ENCODE results near the gene FNBP1L.

Gene FNBP1L

DNA sequence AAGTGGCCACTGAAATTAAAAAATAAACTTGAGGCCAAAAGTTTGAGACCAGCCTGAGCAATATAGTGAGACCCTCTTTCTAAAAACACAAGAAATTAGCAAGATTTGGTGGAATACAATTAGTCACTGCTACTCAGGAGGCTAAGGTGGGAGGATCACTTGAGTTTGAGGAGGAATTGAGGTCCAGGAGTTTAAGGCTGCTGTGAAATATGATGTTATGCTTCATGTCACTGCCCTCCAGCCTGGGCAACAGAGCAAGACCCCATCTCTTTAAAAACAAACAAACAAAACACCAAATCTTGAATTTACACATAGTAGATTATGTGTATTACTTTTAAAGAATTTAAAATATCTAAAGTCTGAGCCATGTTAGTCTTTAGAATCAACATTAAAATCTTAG lies 6.3 kb upstream of the FNBP1L start:
- no peak overlapping the region for H3K4me2 ChIP-seq (ENCODE audit: low read length)
- H3K36me3 ChIP-seq (ENCODE audit: control insufficient read depth in 1 of 2, insufficient read depth in 2 of 2, low read length in 2 of 2) = no peaks in the 10 kb centered on the region
- H2BK5ac ChIP-seq (ENCODE audit: low read depth, low read length, poor library complexity) = no peak overlapping the region
- no peaks in the 10 kb centered on the region for H3K27me3 ChIP-seq (ENCODE audit: insufficient read depth, low read length)
- no peak overlapping the region for H4K8ac ChIP-seq (ENCODE audit: low read depth, low read length)
- no peaks in the 10 kb centered on the region for H3K79me2 ChIP-seq (ENCODE audit: control insufficient read depth, insufficient read depth, low read length, poor library complexity)
- no peaks in the 10 kb centered on the region for H3K9me3 ChIP-seq (ENCODE audit: insufficient read depth, low read depth, low read length)
- H3K27ac ChIP-seq (ENCODE audit: low read depth, low read length) = no peak overlapping the region
- no peak overlapping the region for H3K18ac ChIP-seq (ENCODE audit: low read length)
- H4K12ac ChIP-seq (ENCODE audit: low read depth, low read length) = no peak overlapping the region
- H3K4ac ChIP-seq (ENCODE audit: low read depth, low read length) = no peak overlapping the region
- H2BK12ac ChIP-seq (ENCODE audit: low read length) = no peak overlapping the region
- H3K14ac ChIP-seq (ENCODE audit: low read length) = no peak overlapping the region
- H4K91ac ChIP-seq (ENCODE audit: low read depth, low read length) = no peak overlapping the region
- no peaks in the 10 kb centered on the region for H3K4me1 ChIP-seq (ENCODE audit: control insufficient read depth in 1 of 2, insufficient read depth in 2 of 2, low read length in 2 of 2)
- H2AK5ac ChIP-seq (ENCODE audit: low read length) = no peak overlapping the region
- H3K79me1 ChIP-seq (ENCODE audit: low read length) = no peaks in the 10 kb centered on the region
- no peak overlapping the region for H3K23ac ChIP-seq (ENCODE audit: low read length)
- no peak overlapping the region for H3K4me3 ChIP-seq (ENCODE audit: low read depth, low read length)
- H2BK120ac ChIP-seq (ENCODE audit: insufficient read depth, low read length, poor library complexity) = no peak overlapping the region
- H2AFZ ChIP-seq (ENCODE audit: insufficient read depth, low read length, poor library complexity) = no peak overlapping the region
- no peak overlapping the region for H3K9ac ChIP-seq (ENCODE audit: low read length)
- DNase-seq = no peak

DNA sequence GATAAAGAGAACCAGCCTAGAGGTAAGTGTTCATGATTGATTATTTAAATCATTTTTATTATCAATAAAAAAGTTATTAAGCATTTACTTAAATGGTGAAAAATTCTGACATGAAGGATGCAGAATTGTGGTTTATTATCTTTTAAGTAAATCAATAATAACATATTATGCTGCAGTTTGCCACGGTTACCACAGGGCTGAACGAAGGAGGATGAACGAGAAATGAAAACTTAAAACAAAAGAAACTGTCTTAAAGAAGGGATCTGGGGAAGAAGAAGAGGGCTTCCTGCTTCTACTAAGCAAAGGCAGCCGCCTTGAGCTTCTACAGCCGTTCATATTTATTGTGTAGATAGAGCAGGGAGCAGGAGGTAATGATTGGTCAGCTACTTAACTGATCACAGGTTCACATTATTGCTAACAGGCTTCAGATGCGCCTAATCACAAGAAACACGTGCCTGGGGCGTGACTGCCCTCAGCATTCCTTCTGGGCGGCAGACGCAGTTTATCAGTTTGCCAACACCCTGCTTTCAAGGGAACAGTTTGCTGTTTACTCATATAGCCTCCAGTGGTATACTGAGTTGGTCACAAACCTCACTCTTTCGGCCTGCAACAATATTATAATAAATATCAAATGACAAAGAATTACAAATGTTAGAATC lies 5.8 kb upstream of the FNBP1L start:
- H3K27ac ChIP-seq (ENCODE audit: low read depth, low read length) = no peak overlapping the region
- H2BK12ac ChIP-seq (ENCODE audit: low read length) = no peak overlapping the region
- H3K36me3 ChIP-seq (ENCODE audit: control insufficient read depth in 1 of 2, insufficient read depth in 2 of 2, low read length in 2 of 2) = no peaks in the 10 kb centered on the region
- H3K9ac ChIP-seq (ENCODE audit: low read length) = no peak overlapping the region
- H3K79me2 ChIP-seq (ENCODE audit: control insufficient read depth, insufficient read depth, low read length, poor library complexity) = no peaks in the 10 kb centered on the region
- no peak overlapping the region for H2BK120ac ChIP-seq (ENCODE audit: insufficient read depth, low read length, poor library complexity)
- H2AK5ac ChIP-seq (ENCODE audit: low read length) = no peak overlapping the region
- no peak overlapping the region for H3K18ac ChIP-seq (ENCODE audit: low read length)
- no peak overlapping the region for H4K8ac ChIP-seq (ENCODE audit: low read depth, low read length)
- no CpG with 5 or more reads among the region's 11 CpGs for WGBS (ENCODE audit: extremely low coverage, insufficient coverage, insufficient read length)
- H3K4me2 ChIP-seq (ENCODE audit: low read length) = no peak overlapping the region
- no peak overlapping the region for H4K12ac ChIP-seq (ENCODE audit: low read depth, low read length)
- H3K4me1 ChIP-seq (ENCODE audit: control insufficient read depth in 1 of 2, insufficient read depth in 2 of 2, low read length in 2 of 2) = peaks cover 0 to 1% of the 10 kb centered on the region in 2 experiments
- no peak overlapping the region for H3K4ac ChIP-seq (ENCODE audit: low read depth, low read length)
- H3K79me1 ChIP-seq (ENCODE audit: low read length) = no peaks in the 10 kb centered on the region
- no peak overlapping the region for H3K4me3 ChIP-seq (ENCODE audit: low read depth, low read length)
- H3K23ac ChIP-seq (ENCODE audit: low read length) = no peak overlapping the region
- peak; percentile 86 for DNase-seq
- no peak overlapping the region for H3K14ac ChIP-seq (ENCODE audit: low read length)
- H2AFZ ChIP-seq (ENCODE audit: insufficient read depth, low read length, poor library complexity) = no peak overlapping the region
- no peak overlapping the region for H4K91ac ChIP-seq (ENCODE audit: low read depth, low read length)
- H3K27me3 ChIP-seq (ENCODE audit: insufficient read depth, low read length) = no peaks in the 10 kb centered on the region
- H3K9me3 ChIP-seq (ENCODE audit: insufficient read depth, low read depth, low read length) = no peaks in the 10 kb centered on the region
- no peak overlapping the region for H2BK5ac ChIP-seq (ENCODE audit: low read depth, low read length, poor library complexity)

GRCh38 chr1:93442741-93443140 lies 5.2 kb upstream of the FNBP1L start:
- no peak overlapping the region for H4K91ac ChIP-seq (ENCODE audit: low read depth, low read length)
- no peak overlapping the region for H2BK12ac ChIP-seq (ENCODE audit: low read length)
- H4K8ac ChIP-seq (ENCODE audit: low read depth, low read length) = no peak overlapping the region
- peaks cover 1% of the 10 kb centered on the region for H3K79me1 ChIP-seq (ENCODE audit: low read length)
- H3K14ac ChIP-seq (ENCODE audit: low read length) = no peak overlapping the region
- no peak overlapping the region for H3K23ac ChIP-seq (ENCODE audit: low read length)
- DNase-seq = peak in 1 of 2 donors; percentile 25
- no peak overlapping the region for H2AK5ac ChIP-seq (ENCODE audit: low read length)
- no peaks in the 10 kb centered on the region for H3K36me3 ChIP-seq (ENCODE audit: control insufficient read depth in 1 of 2, insufficient read depth in 2 of 2, low read length in 2 of 2)
- no peak overlapping the region for H3K4me3 ChIP-seq (ENCODE audit: low read depth, low read length)
- no peak overlapping the region for H3K4me2 ChIP-seq (ENCODE audit: low read length)
- no peak overlapping the region for H3K4ac ChIP-seq (ENCODE audit: low read depth, low read length)
- no peak overlapping the region for H3K27ac ChIP-seq (ENCODE audit: low read depth, low read length)
- H2BK5ac ChIP-seq (ENCODE audit: low read depth, low read length, poor library complexity) = no peak overlapping the region
- H4K12ac ChIP-seq (ENCODE audit: low read depth, low read length) = no peak overlapping the region
- H3K27me3 ChIP-seq (ENCODE audit: insufficient read depth, low read length) = no peaks in the 10 kb centered on the region
- no CpG with 5 or more reads among the region's 1 CpG for WGBS (ENCODE audit: extremely low coverage, insufficient coverage, insufficient read length)
- H3K18ac ChIP-seq (ENCODE audit: low read length) = no peak overlapping the region
- no peak overlapping the region for H2BK120ac ChIP-seq (ENCODE audit: insufficient read depth, low read length, poor library complexity)
- no peak overlapping the region for H2AFZ ChIP-seq (ENCODE audit: insufficient read depth, low read length, poor library complexity)
- H3K9me3 ChIP-seq (ENCODE audit: insufficient read depth, low read depth, low read length) = no peaks in the 10 kb centered on the region
- no peak overlapping the region for H3K9ac ChIP-seq (ENCODE audit: low read length)
- H3K4me1 ChIP-seq (ENCODE audit: control insufficient read depth in 1 of 2, insufficient read depth in 2 of 2, low read length in 2 of 2) = peaks cover 0 to 2% of the 10 kb centered on the region in 2 experiments
- no peaks in the 10 kb centered on the region for H3K79me2 ChIP-seq (ENCODE audit: control insufficient read depth, insufficient read depth, low read length, poor library complexity)

DNA sequence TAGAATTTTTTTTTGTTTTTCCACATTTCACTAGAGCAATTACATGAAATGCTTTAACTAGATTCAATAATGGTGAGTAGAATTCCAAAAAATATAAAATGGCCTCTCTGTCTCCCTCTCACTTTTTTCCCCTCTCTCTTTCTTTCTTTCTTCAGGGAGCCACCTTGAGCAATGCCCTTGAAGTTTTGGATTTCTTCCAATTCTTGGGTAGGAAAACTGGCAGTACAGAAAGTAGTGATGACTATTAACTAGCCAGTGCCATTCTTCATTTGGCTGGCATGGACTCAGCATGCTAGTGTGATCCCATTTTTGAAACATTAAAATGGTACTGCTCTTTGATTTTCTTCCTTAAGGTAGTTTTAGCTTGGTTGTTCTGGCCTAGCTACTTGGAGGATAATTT lies 4.5 kb upstream of the FNBP1L start:
- no peak overlapping the region for H3K9ac ChIP-seq (ENCODE audit: low read length)
- H4K12ac ChIP-seq (ENCODE audit: low read depth, low read length) = no peak overlapping the region
- no peak overlapping the region for H3K18ac ChIP-seq (ENCODE audit: low read length)
- DNase-seq = no peak
- no peak overlapping the region for H2BK5ac ChIP-seq (ENCODE audit: low read depth, low read length, poor library complexity)
- H3K27ac ChIP-seq (ENCODE audit: low read depth, low read length) = no peak overlapping the region
- H3K36me3 ChIP-seq (ENCODE audit: control insufficient read depth in 1 of 2, insufficient read depth in 2 of 2, low read length in 2 of 2) = no peaks in the 10 kb centered on the region
- H3K9me3 ChIP-seq (ENCODE audit: insufficient read depth, low read depth, low read length) = no peaks in the 10 kb centered on the region
- H3K79me1 ChIP-seq (ENCODE audit: low read length) = peaks cover 7% of the 10 kb centered on the region
- H2AK5ac ChIP-seq (ENCODE audit: low read length) = no peak overlapping the region
- no peak overlapping the region for H3K23ac ChIP-seq (ENCODE audit: low read length)
- H3K27me3 ChIP-seq (ENCODE audit: insufficient read depth, low read length) = no peaks in the 10 kb centered on the region
- no peak overlapping the region for H3K14ac ChIP-seq (ENCODE audit: low read length)
- no peak overlapping the region for H2BK120ac ChIP-seq (ENCODE audit: insufficient read depth, low read length, poor library complexity)
- peaks cover 5% of the 10 kb centered on the region for H3K79me2 ChIP-seq (ENCODE audit: control insufficient read depth, insufficient read depth, low read length, poor library complexity)
- H3K4me3 ChIP-seq (ENCODE audit: low read depth, low read length) = no peak overlapping the region
- H2BK12ac ChIP-seq (ENCODE audit: low read length) = no peak overlapping the region
- H3K4ac ChIP-seq (ENCODE audit: low read depth, low read length) = no peak overlapping the region
- H3K4me2 ChIP-seq (ENCODE audit: low read length) = no peak overlapping the region
- H4K91ac ChIP-seq (ENCODE audit: low read depth, low read length) = no peak overlapping the region
- no peak overlapping the region for H4K8ac ChIP-seq (ENCODE audit: low read depth, low read length)
- H2AFZ ChIP-seq (ENCODE audit: insufficient read depth, low read length, poor library complexity) = no peak overlapping the region
- H3K4me1 ChIP-seq (ENCODE audit: control insufficient read depth in 1 of 2, insufficient read depth in 2 of 2, low read length in 2 of 2) = peaks cover 0 to 2% of the 10 kb centered on the region in 2 experiments

Data from trophoblast cell (in vitro differentiated cells and primary cell).